PFSK-1 (cell line): ENCODE data around the gene TRAK1.

Experiments
- FOXP2 ChIP-seq: optimal IDR thresholded peaks from 2 replicates; pipeline ENCODE3; 2011; ENCODE audit warnings: borderline replicate concordance, control low read depth, inconsistent platforms; ENCODE audit not compliant: insufficient read depth; ENCODE audit errors: extremely low read length, extremely low read depth
- POLR2AphosphoS5 ChIP-seq: IDR thresholded peaks from 2 replicates; pipeline ENCODE4 v1.6.1; 2012; ENCODE audit warnings: low read depth, mild to moderate bottlenecking, control low read depth, low read length, moderate library complexity
- SIN3A ChIP-seq: IDR thresholded peaks from 2 replicates; pipeline ENCODE4 v1.6.1; 2012; ENCODE audit warnings: mild to moderate bottlenecking, low read length, moderate library complexity, borderline replicate concordance; ENCODE audit not compliant: insufficient read depth
- TAF1 ChIP-seq: IDR thresholded peaks from 2 replicates; pipeline ENCODE4 v1.6.1; 2012; ENCODE audit warnings: low read length, control low read depth, borderline replicate concordance; ENCODE audit not compliant: insufficient read depth
- TF ChIP-seq, protein P1 (sequence below), 2 experiments: IDR thresholded peaks; 2 replicates each; pipeline versions ENCODE4 v1.6.1 to v1.8.0; 2011 to 2012; ENCODE audit warnings: low read depth in 2 of 2, low read length in 2 of 2, control low read depth in 1 of 2, inconsistent platforms in 1 of 2, mild to moderate bottlenecking in 1 of 2, moderate library complexity in 1 of 2; ENCODE audit not compliant: insufficient read depth in 1 of 2

The TRAK1 gene

GRCh38 chr3:42224658-42225421 lies 133.7 kb downstream of the TRAK1 start:
- TF ChIP-seq FOXP2 (no peak), SIN3A (no peak), TAF1 (no peak), POLR2AphosphoS5 (no peak)
- TF ChIP-seq, protein P1, sequence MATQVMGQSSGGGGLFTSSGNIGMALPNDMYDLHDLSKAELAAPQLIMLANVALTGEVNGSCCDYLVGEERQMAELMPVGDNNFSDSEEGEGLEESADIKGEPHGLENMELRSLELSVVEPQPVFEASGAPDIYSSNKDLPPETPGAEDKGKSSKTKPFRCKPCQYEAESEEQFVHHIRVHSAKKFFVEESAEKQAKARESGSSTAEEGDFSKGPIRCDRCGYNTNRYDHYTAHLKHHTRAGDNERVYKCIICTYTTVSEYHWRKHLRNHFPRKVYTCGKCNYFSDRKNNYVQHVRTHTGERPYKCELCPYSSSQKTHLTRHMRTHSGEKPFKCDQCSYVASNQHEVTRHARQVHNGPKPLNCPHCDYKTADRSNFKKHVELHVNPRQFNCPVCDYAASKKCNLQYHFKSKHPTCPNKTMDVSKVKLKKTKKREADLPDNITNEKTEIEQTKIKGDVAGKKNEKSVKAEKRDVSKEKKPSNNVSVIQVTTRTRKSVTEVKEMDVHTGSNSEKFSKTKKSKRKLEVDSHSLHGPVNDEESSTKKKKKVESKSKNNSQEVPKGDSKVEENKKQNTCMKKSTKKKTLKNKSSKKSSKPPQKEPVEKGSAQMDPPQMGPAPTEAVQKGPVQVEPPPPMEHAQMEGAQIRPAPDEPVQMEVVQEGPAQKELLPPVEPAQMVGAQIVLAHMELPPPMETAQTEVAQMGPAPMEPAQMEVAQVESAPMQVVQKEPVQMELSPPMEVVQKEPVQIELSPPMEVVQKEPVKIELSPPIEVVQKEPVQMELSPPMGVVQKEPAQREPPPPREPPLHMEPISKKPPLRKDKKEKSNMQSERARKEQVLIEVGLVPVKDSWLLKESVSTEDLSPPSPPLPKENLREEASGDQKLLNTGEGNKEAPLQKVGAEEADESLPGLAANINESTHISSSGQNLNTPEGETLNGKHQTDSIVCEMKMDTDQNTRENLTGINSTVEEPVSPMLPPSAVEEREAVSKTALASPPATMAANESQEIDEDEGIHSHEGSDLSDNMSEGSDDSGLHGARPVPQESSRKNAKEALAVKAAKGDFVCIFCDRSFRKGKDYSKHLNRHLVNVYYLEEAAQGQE (IDR thresholded peaks at IDR 0.05; ENCODE audit: insufficient read depth in 1 of 2, low read depth in 2 of 2, low read length in 2 of 2), result no peak

GRCh38 chr3:42225486-42226363 lies 134.6 kb downstream of the TRAK1 start:
- TF ChIP-seq TAF1, result no peak
- no peak for TF ChIP-seq SIN3A
- no peak for TF ChIP-seq FOXP2
- no peak for TF ChIP-seq POLR2AphosphoS5
- TF ChIP-seq, protein P1 (IDR thresholded peaks at IDR 0.05; ENCODE audit: insufficient read depth in 1 of 2, low read depth in 2 of 2, low read length in 2 of 2), result no peak

DNA sequence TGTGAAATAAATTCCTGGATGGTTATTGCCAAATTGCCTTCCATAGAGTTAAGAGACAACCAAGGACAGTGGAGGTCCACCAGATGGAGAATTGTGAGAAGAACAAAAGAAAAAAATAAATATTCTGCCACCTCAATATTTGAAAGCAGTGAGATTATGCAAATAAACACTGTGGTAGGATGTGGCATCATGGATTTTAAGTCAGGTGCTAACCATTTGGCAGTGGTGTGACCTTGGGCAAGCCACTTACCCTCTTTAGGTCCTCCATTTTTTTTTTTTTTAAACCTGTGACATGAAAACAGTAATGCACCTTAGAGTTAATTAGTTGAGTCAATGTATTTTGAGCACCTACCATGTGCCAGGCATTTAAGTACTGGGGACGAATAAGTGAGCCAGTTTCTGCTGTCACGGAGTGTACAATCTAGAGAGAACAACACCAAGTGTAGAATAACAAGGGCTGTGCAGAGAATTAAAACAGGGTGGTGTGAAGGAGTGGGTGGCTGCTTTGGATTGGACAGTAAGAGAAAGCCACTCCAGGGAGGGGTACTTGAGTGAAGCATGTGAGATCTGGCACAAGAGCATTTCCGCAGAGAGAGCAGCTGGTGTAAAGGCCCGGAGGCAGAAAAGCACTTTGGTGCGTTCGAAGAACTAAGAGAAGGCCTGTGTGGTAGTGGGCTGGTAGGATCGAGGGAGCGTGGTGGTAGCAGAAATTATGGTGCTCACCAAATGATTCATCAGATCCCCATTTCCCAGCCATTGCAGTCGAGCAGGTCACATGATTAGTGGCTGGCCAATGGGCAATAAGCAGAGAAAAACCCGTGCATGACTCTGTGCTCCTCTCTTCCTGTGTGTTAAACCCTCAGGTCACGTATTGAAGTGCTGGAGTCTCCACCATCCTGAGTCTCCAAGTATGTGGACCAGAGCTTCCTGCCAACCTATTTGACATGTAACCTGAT lies 135.6 kb downstream of the TRAK1 start:
- TF ChIP-seq SIN3A (no peak), TAF1 (no peak), FOXP2 (no peak), POLR2AphosphoS5 (no peak)
- TF ChIP-seq, protein P1 (IDR thresholded peaks at IDR 0.05; ENCODE audit: insufficient read depth in 1 of 2, low read depth in 2 of 2, low read length in 2 of 2), result no peak

DNA sequence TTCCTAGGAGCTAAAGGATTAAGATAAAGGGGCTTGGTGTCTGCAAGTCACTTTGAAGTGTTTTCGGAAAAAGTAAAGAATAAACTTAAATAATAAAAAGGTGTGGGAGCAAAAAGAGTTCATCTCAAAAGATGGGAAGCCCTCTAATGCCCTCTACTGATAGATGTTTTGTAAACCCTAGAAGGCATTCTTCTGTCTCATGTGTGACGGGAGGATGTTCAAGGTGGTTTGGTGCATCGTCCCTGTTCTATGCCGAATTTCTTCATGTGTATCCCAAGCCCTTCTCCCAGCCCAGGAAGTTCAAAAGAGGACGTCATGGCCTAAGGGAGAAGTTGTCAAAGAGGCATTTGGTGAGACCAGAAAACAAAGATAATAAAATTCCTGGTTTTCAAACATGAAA lies 137.6 kb downstream of the TRAK1 start:
- TF ChIP-seq FOXP2 (no peak), POLR2AphosphoS5 (no peak), TAF1 (no peak), SIN3A (no peak)
- TF ChIP-seq, protein P1 (IDR thresholded peaks at IDR 0.05; ENCODE audit: insufficient read depth in 1 of 2, low read depth in 2 of 2, low read length in 2 of 2), result no peak
